GM10847 (cell line): ENCODE results near the gene MPRIP.

Experiments
- POLR2A ChIP-seq: IDR thresholded peaks from 2 replicates; pipeline ENCODE4 v1.6.1; 2011; ENCODE audit not compliant: insufficient read length; ENCODE audit errors: extremely low read depth

MPRIP gene

DNA sequence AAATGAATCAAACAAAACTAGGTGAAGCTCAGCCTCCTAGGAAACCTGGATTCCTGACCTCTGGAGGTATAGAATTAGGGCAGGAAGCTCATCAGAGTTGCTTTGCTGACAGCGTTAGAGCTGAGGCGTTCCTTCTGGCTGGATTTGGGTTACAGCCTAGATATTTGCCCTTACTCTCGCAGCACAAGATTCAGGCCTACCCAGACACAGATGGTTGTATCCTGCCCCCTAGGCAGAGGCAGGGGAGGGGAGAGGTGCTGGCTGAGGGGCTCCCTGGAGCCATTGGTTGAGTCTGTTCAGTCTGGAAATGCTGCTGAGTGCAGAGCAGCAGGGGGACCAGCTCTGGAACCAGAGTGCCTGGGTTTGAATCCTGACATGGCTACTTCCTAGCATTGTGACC lies 78.4 kb downstream of the MPRIP start:
- TF ChIP-seq POLR2A = no peak

DNA sequence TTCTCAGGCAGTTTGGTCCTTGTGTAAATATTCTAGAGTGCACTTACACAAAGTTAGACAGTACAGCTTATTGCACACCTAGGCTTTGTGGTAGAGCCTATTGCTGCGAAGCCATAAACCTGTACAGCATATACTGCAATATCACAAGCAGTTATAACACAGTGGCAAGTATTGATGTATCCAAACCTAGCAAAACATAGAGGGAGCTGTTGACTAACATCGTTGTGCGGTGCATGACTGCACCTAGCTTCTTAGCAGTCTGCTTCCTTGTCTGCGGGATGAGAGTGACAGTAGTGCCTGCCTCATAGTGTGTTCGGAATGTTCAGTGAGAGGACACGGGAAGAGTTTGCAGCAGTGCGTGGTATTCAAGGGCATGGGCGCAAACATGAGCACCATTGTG lies 78.9 kb downstream of the MPRIP start:
- no peak for TF ChIP-seq POLR2A

DNA sequence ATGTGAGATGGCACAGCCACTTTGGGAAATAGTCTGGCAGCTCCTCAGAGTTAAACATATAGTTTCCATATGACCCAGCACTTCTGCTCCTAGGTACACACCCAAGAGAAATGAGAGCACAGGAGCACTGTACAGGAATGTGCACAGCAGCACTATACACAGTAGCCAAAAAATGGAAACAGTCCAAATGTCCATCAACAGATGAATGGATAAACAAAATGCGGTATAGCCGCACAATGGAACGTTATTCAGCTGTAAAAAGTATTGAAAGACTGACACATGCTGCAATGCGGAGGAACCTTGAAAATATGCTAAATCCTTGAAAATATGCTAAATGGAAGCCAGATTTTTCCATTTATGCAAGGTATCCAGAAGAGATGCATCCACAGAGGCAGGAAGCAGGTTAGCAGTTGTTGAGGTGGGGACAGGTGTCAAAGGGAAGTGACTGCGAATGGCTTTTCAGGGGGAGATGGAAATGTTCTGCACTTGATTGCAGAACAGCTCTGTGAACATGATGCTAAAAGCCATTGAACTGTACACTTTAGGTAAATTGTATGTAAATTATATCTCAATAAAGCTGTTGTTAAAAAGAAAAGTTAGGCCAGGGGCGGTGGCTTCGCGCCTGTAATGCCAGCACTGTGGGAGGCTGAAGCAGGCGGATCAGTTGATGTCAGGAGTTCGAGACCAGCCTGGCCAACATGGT lies 80.7 kb downstream of the MPRIP start:
- TF ChIP-seq POLR2A = no peak

DNA sequence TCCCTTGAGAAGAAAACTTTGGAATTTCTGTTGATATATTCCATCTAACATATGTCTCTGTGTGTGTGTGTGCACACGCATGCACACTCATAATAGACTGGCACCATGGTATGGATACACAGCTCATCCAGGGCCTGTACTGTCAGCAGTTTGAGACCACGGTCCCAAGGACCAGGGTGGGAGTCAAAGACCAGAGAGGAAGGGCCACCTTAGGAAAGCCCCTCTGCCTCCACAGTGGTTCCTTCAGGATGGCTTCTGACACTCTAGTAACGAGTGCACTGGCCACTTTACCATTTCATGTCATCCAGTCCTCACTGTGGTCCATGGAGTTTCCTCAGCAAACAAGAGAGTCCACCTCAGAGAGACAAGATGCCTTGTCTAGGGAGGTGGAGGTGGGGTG lies 82.1 kb downstream of the MPRIP start:
- no peak for TF ChIP-seq POLR2A

DNA sequence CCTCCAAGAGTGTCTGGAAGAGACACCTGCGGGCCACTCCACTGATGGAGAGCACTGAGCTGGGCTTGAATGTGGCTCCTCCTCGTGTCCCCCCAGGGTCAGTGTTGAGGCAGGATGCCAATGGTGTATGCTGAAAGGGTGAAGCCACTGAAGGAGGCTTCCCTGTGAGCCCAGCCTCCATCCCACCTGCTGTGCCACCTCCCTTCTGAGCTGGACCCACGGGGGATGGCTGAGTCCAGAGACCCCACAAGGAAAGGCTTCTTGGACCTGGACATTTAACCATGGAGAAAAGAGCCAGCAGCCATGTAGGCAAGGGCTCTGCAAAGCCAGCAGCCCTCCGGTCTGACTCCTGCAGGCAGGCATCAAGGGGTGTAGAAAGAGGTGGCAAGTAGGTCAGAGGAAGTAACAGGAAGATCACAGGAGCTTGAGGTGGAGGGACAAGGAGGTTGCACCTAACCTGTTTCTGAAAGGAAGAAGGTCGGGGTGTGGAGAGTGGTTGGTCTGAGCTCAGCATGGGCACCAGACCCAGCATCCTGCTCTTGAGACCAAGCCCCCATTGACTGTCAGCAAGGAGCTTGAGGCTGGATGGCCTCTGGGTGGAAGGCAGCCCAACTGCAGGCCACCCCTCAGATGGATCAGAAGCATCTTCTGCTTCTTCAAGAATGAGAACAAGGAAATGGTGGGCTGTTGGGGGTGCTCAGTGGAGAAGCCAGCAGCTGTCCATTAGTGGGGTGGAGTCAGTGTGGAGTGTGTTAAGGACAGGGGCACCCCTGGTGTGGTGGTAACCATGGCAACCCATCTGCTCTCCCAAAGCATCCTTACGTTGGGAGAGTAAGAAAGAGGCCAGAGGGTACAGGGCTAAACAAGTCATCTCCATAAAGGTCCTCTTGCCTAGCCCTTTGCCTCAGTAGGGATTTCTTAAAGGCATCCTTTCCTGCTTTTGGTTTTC lies 83.2 kb downstream of the MPRIP start:
- TF ChIP-seq POLR2A = no peak

DNA sequence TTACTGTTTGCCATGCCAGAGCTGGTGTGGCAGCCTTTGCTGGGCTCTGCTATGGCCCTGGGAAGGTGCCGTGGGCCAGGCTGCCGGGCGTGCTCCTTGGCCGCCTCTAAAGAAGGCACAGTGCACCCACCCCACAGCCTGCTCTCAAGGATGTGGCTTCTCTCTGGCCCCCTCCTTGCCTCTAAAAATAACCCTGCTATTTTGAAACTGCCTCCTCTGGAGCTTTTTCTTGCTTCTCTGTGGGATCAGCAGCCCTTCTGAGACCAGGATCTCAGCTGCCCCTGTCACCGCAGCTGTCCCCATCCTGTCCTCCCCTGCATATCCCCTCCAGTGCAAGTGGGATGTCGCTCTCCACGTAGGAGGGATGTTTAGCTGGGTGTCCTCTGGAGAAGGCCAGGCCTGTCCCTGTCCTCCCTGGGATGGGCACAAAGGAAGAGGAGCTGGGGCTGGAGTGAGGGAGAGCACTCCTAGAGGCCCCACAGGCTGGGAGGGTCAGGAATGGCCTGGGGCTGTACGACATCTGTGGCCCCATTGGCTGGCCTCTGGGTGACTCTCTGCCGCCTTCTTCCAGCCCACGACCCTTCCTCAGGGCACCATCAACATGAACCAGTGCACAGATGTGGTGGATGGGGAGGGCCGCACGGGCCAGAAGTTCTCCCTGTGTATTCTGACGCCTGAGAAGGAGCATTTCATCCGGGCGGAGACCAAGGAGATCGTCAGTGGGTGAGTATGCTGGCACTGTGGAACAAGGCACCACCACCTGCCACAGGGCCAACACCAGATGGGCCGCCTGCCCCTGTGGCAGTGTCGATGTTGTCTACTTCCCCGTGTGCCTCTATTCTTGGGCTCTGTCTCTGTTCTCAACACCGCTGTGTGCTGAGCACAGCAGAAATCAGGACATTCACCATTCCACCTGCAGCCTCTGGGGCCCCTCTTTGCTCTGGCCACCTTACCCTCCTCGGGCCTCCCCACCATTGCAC lies 84.2 kb downstream of the MPRIP start:
- no peak for TF ChIP-seq POLR2A

- TF ChIP-seq POLR2A = no peak
Observed at GRCh38 chr17:17127156-17127555, 84.9 kb downstream of the MPRIP start.

GRCh38 chr17:17127730-17128291 lies 85.6 kb downstream of the MPRIP start:
- TF ChIP-seq POLR2A = no peak

DNA sequence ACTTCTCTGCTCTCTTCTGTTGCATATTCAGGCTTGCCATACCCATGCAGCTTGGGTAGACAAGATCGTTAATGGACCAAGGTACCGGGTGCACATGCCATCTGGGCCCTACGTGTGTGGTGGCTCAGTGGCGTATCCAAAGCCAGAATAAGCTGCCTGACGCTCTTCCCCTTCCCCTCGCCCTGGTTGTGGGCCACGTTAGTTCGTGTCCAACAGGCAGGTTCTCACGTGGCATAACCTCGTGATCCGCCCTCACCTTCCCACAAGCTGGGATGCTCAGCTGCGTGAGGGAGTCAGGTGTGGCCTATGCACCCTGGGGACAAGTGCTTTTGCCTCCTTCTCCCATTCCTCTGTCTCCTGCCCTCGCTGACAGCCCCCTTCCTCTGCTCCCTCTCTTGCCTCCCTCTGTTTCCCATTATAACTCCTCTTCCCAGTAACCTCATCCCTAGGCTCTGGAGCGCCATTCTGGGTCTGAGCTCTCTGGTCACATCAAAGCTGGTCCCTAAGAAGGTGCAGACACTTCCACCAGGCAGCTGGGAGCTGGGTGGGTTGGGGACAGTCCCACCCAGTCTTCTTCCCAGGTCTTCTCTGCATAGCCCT lies 86.3 kb downstream of the MPRIP start:
- TF ChIP-seq POLR2A = no peak

DNA sequence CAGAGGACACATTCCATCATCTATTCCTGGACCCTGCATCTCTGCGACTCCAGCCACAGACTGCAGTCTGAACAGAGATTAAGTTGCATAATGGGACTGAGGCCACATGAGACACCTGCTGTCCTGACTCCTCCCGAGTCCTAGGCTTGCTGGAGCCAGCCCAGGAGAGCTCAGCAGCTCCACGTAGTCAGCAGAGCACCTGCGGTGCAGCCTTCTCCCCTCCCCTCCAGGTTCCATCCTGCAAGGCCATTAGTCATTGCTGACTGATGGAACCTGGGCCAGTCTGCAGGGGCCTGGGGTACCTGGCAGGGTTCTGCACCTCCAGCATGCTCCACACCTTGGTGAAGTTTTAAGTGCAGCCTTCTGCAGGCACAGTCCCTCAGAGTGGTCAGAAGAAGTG lies 87.2 kb downstream of the MPRIP start:
- no peak for TF ChIP-seq POLR2A

DNA sequence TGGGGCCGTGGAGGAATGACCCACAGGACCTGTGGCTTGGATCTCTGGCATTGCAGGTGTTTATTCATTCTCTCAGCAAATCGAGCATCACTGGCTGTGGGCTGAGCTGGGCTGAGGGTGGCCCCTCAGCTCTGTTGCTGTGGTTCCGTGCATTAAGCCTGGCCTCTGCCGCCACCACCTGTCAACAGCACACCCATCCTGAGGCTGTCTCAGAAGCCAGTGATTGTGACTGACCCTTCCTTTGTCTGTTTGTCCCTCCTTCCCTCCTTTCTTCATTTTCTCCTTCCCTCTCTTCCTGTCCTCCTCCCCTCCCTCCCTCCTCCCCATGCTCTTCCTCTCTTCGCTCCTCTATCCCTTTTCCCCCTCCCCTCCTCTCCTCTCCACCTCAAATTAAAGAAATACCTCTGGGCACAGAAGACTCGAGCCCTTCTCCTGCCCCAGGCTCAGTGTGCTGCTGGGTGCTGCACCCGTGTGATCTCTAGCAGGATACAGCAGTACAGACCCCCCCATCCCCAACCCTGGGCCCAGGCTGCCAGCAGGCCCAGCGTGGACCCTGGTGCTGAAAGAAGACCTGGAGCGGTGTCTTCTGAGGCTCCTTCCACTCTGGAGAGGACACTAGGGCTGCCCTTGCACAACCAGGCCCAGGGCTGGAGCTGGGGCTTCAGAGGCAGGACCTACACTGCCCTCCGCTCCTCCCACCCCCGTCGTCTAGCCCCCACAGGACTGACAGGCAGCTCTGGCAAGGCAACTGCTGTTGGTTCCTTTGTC lies 88.0 kb downstream of the MPRIP start:
- TF ChIP-seq POLR2A = no peak

DNA sequence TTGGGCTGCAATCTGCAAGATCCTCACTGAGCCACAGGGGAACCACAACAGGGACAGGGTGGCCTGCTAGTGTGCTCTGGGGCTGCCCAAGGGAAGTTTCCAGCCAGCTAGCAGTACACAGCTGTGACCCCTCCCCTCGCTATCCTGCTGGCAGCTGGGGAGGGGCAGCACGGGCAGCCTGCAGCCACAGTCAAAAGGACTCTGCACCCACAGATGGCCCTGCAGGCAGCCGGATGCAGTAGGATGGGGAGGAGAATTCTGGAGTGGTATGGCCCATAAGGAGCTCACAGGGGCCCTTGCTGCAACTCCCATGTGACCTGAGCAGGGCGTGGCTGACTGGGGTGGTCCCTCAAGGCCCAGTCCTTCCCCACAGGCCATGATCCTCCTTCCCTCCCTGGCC lies 89.6 kb downstream of the MPRIP start:
- no peak for TF ChIP-seq POLR2A

GRCh38 chr17:17132746-17133145 lies 90.5 kb downstream of the MPRIP start:
- TF ChIP-seq POLR2A = no peak
